ENCODE measurements around the gene MYOCD.

GRCh38 chr17:12712415-12712814, 46.7 kb downstream of the MYOCD start:
- TF ChIP-seq, protein P1, sequence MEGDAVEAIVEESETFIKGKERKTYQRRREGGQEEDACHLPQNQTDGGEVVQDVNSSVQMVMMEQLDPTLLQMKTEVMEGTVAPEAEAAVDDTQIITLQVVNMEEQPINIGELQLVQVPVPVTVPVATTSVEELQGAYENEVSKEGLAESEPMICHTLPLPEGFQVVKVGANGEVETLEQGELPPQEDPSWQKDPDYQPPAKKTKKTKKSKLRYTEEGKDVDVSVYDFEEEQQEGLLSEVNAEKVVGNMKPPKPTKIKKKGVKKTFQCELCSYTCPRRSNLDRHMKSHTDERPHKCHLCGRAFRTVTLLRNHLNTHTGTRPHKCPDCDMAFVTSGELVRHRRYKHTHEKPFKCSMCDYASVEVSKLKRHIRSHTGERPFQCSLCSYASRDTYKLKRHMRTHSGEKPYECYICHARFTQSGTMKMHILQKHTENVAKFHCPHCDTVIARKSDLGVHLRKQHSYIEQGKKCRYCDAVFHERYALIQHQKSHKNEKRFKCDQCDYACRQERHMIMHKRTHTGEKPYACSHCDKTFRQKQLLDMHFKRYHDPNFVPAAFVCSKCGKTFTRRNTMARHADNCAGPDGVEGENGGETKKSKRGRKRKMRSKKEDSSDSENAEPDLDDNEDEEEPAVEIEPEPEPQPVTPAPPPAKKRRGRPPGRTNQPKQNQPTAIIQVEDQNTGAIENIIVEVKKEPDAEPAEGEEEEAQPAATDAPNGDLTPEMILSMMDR (IDR thresholded peaks at IDR 0.05): no peak
- TF ChIP-seq EZH2phosphoT487 (IDR thresholded peaks at IDR 0.05): no peak

Data from neural progenitor cell (in vitro differentiated cells).